GM23338 (cell line): ENCODE data around the gene CCR7.

Experiments
- CREB1 ChIP-seq: fragments of 250-450 bp; sonication (Bioruptor Pico); IDR thresholded peaks from 2 replicates; pipeline ENCODE4 v1.5.0; 2020; ENCODE audit warnings: low read depth, mild to moderate bottlenecking, moderate library complexity
- CTCF ChIP-seq, 2 experiments: fragments of 200-600 bp in 1 of 2; sonication (generic) in 1 of 2; conservative IDR thresholded peaks; 2 replicates each; pipeline versions ENCODE4 v1.5.1 to v1.6.1; 2016 to 2017; ENCODE audit warnings: antibody characterized with exemption in 2 of 2, low read depth in 2 of 2, mild to moderate bottlenecking in 2 of 2, moderate library complexity in 1 of 2
- ETS1 ChIP-seq: IDR thresholded peaks from 2 replicates; pipeline ENCODE4 v1.6.1; 2016; ENCODE audit warnings: antibody characterized with exemption
- EZH2 ChIP-seq: fragments of 200-600 bp; sonication (generic); IDR thresholded peaks from one replicate; pipeline ENCODE4 v1.8.0; 2017; ENCODE audit warnings: antibody characterized with exemption, mild to moderate bottlenecking, low read depth; ENCODE audit not compliant: unreplicated experiment
- EZH2phosphoT487 ChIP-seq: fragments of 200-600 bp; sonication (generic); IDR thresholded peaks from one replicate; pipeline ENCODE4 v1.8.1; 2018; ENCODE audit warnings: antibody characterized with exemption; ENCODE audit not compliant: unreplicated experiment
- POLR2AphosphoS5 ChIP-seq: IDR thresholded peaks from 2 replicates; pipeline ENCODE4 v1.6.1; 2016; ENCODE audit warnings: antibody characterized with exemption, low read depth

- TF ChIP-seq CTCF (conservative IDR thresholded peaks at IDR 0.05; ENCODE audit: low read depth in 2 of 2) (no peak), EZH2 (no peak), POLR2AphosphoS5 (no peak), ETS1 (no peak), CREB1 (no peak), EZH2phosphoT487 (no peak)
Observed at GRCh38 chr17:40535924-40536294, 29.4 kb downstream of the CCR7 start.
